ENCODE data around the gene ARPC2.

The ARPC2 gene

DNA sequence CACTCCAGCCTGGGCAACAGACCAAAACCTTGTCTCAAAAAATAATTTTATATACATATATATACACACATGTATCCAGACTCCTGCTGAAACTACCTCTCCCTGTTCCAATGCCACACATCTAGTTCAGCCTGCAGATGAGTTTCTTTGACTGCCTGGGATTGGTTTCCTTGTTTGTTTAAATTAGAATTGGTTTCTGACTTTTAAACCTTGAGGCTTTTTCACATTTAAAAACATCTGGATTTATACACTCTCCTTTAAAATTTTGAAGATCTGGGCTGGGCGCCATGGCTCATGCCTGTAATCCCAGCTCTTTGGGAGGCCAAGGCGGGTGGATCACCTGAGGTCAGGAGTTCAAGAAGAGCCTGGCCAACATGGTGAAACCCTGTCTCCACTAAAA lies 28.5 kb upstream of the ARPC2 start:
- Histone ChIP-seq H3K4me3 (ENCODE audit: control insufficient read depth in 1 of 7, extremely low read depth in 1 of 7, insufficient read depth in 4 of 7, low read depth in 2 of 7, low read length in 6 of 7) (no peak overlapping the region), H3K4me1 (ENCODE audit: control extremely low read depth in 1 of 4, control insufficient read depth in 4 of 4, insufficient read depth in 4 of 4, low read length in 3 of 4) (peaks cover 2 to 20% (median 10%) of the 10 kb centered on the region in 4 experiments), H3K36me3 (ENCODE audit: control insufficient read depth in 4 of 4, insufficient read depth in 4 of 4, low read length in 3 of 4) (no peaks in the 10 kb centered on the region), H3K9me3 (ENCODE audit: control extremely low read depth in 1 of 5, control insufficient read depth in 4 of 5, insufficient read depth in 2 of 5, low read depth in 1 of 5, low read length in 4 of 5) (no peaks in the 10 kb centered on the region), H3K27ac (ENCODE audit: insufficient read depth in 1 of 2, low read depth in 1 of 2, low read length in 2 of 2, poor library complexity in 1 of 2, severe bottlenecking in 2 of 2) (no peak overlapping the region), H3K27me3 (replicated peaks in 2 of 5; ENCODE audit: control insufficient read depth in 4 of 5, insufficient read depth in 5 of 5, low read length in 4 of 5) (peaks cover 0 to 4% (median 0%) of the 10 kb centered on the region in 5 experiments)
- no peak for DNase-seq
- CTCF ChIA-PET = interaction anchor here (0.6 to 2.2 kb wide), 10 partner anchors 20 to 179 kb away, joined by 3 to 11 read pairs (median 4); partner anchors contain the start of genes CXCR1 and GPBAR1
- 100% methylated on average over 2 of the region's 2 CpGs for WGBS (ENCODE audit: insufficient coverage)
- POLR2A ChIA-PET = no interaction called here

DNA sequence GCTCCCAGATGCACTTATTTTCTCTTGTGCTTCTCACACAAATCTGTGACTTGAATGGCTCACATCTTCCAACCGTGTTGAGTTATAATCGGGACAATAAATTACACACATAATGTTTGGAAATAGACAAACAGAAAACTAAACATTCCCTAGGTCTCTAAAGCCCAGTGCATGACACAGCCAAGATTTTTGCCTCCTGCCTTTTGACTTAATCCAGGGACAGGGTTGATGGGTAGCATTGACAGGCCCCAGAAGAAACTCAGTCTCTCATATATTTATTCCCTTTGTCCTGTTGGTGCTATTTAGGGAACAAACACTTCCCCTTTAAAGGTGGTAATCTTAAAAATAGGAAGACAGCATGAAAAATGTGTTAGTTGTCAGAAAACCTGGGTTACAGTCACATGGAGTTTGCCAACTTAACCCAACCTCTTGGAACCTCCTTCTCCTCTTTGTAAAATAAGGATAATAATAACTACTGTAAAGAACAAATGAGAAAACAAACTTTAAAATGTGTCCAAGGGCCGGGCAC lies 24.0 kb upstream of the ARPC2 start:
- Histone ChIP-seq H3K36me3 (ENCODE audit: control insufficient read depth in 4 of 4, insufficient read depth in 4 of 4, low read length in 3 of 4) (no peaks in the 10 kb centered on the region), H3K4me3 (ENCODE audit: control insufficient read depth in 1 of 7, extremely low read depth in 1 of 7, insufficient read depth in 4 of 7, low read depth in 2 of 7, low read length in 6 of 7) (no peak overlapping the region), H3K9me3 (ENCODE audit: control extremely low read depth in 1 of 5, control insufficient read depth in 4 of 5, insufficient read depth in 2 of 5, low read depth in 1 of 5, low read length in 4 of 5) (no peaks in the 10 kb centered on the region), H3K4me1 (ENCODE audit: control extremely low read depth in 1 of 4, control insufficient read depth in 4 of 4, insufficient read depth in 4 of 4, low read length in 3 of 4) (peaks cover 0 to 15% (median 5%) of the 10 kb centered on the region in 4 experiments), H3K27me3 (replicated peaks in 2 of 5; ENCODE audit: control insufficient read depth in 4 of 5, insufficient read depth in 5 of 5, low read length in 4 of 5) (no peaks in the 10 kb centered on the region), H3K27ac (ENCODE audit: insufficient read depth in 1 of 2, low read depth in 1 of 2, low read length in 2 of 2, poor library complexity in 1 of 2, severe bottlenecking in 2 of 2) (no peak overlapping the region)
- peak in 2 of 3 donors; percentile 28 to 49 for DNase-seq
- ChIA-PET CTCF (no interaction called here), POLR2A (no interaction called here)
- WGBS (ENCODE audit: insufficient coverage) = no CpG with 5 or more reads among the region's 3 CpGs

DNA sequence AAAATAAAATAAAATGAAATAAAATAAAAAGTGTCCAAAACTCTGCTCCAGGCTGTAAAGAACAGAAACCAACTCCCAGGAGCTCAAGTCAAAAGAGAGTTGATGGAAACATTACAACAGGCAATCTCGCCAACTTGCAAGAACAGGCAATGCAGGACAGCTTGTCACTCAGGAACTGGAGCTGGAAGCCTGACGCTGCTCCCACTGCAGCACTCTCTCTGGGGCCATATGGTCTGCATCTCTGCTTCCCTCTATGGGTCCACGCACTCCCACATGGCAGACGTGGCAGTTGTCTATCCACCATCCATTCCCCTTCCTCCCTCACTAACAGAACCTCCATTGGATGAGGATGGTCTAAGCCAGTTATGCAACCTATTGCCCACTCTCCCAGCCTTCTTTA lies 23.3 kb upstream of the ARPC2 start:
- Histone ChIP-seq H3K9me3 (ENCODE audit: control extremely low read depth in 1 of 5, control insufficient read depth in 4 of 5, insufficient read depth in 2 of 5, low read depth in 1 of 5, low read length in 4 of 5) (no peaks in the 10 kb centered on the region), H3K27me3 (replicated peaks in 2 of 5; ENCODE audit: control insufficient read depth in 4 of 5, insufficient read depth in 5 of 5, low read length in 4 of 5) (no peaks in the 10 kb centered on the region), H3K36me3 (ENCODE audit: control insufficient read depth in 4 of 4, insufficient read depth in 4 of 4, low read length in 3 of 4) (no peaks in the 10 kb centered on the region), H3K4me3 (ENCODE audit: control insufficient read depth in 1 of 7, extremely low read depth in 1 of 7, insufficient read depth in 4 of 7, low read depth in 2 of 7, low read length in 6 of 7) (no peak overlapping the region), H3K4me1 (ENCODE audit: control extremely low read depth in 1 of 4, control insufficient read depth in 4 of 4, insufficient read depth in 4 of 4, low read length in 3 of 4) (peaks cover 0 to 15% (median 5%) of the 10 kb centered on the region in 4 experiments), H3K27ac (ENCODE audit: insufficient read depth in 1 of 2, low read depth in 1 of 2, low read length in 2 of 2, poor library complexity in 1 of 2, severe bottlenecking in 2 of 2) (no peak overlapping the region)
- 96% methylated on average over 4 of the region's 4 CpGs for WGBS (ENCODE audit: insufficient coverage)
- no peak for DNase-seq
- POLR2A ChIA-PET = no interaction called here
- CTCF ChIA-PET = interaction anchor here (1.0 kb wide), 1 partner anchor 51 kb away, joined by 3 read pairs; no protein-coding TSS in a partner anchor

DNA sequence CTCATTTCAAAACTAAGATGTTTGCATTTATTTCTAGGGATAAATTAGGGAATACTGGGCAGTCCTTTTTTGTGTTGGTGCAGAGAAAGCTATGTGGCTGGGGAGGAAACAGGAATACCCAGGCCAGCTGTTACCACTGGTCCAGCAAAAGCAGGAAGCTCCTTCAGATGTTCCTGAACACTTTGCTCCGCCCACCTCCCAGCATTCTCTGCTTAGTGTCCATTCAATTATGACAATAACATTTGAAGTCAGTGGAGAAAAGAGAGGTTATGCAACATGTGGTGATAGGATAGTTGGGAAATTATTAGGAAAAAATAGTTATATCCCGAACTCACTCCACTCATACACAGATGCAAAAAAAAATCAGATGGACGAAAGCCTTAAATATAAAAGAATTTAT lies 22.1 kb upstream of the ARPC2 start:
- ChIA-PET CTCF (interaction anchor here (1.5 kb wide), 1 partner anchor 10 kb away, joined by 3 read pairs; no protein-coding TSS in a partner anchor), POLR2A (no interaction called here)
- H3K36me3 ChIP-seq (ENCODE audit: control insufficient read depth in 4 of 4, insufficient read depth in 4 of 4, low read length in 3 of 4) = no peaks in the 10 kb centered on the region
- H3K9me3 ChIP-seq (ENCODE audit: control extremely low read depth in 1 of 5, control insufficient read depth in 4 of 5, insufficient read depth in 2 of 5, low read depth in 1 of 5, low read length in 4 of 5) = no peaks in the 10 kb centered on the region
- DNase-seq = no peak
- H3K27me3 ChIP-seq (replicated peaks in 2 of 5; ENCODE audit: control insufficient read depth in 4 of 5, insufficient read depth in 5 of 5, low read length in 4 of 5) = no peaks in the 10 kb centered on the region
- peaks cover 0 to 15% (median 5%) of the 10 kb centered on the region in 4 experiments for H3K4me1 ChIP-seq (ENCODE audit: control extremely low read depth in 1 of 4, control insufficient read depth in 4 of 4, insufficient read depth in 4 of 4, low read length in 3 of 4)
- no peak overlapping the region for H3K4me3 ChIP-seq (ENCODE audit: control insufficient read depth in 1 of 7, extremely low read depth in 1 of 7, insufficient read depth in 4 of 7, low read depth in 2 of 7, low read length in 6 of 7)
- H3K27ac ChIP-seq (ENCODE audit: insufficient read depth in 1 of 2, low read depth in 1 of 2, low read length in 2 of 2, poor library complexity in 1 of 2, severe bottlenecking in 2 of 2) = no peak overlapping the region
- WGBS (ENCODE audit: insufficient coverage) = no CpG with 5 or more reads among the region's 3 CpGs

DNA sequence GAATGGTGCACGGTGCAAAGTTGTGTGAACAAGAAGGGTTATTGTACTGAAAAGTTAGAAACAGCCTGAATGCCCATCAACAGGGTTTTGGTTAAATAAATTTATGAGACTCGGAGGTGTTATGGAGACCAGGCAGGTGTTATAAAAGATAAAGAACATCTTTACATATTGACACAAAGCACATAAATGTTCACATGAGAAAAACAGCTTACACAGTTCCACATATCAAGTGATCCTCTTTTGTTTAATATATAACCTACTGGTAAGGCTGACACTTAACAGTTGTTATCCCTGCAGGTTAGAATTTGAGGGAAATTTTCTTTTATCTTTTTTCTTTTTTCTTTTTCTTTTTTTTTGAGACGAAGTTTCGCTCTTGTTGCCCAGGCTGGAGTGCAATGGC lies 20.0 kb upstream of the ARPC2 start:
- WGBS (ENCODE audit: insufficient coverage) = 94% methylated on average over 3 of the region's 4 CpGs
- H3K27ac ChIP-seq (ENCODE audit: insufficient read depth in 1 of 2, low read depth in 1 of 2, low read length in 2 of 2, poor library complexity in 1 of 2, severe bottlenecking in 2 of 2) = no peak overlapping the region
- POLR2A ChIA-PET = no interaction called here
- no peaks in the 10 kb centered on the region for H3K36me3 ChIP-seq (ENCODE audit: control insufficient read depth in 4 of 4, insufficient read depth in 4 of 4, low read length in 3 of 4)
- no peaks in the 10 kb centered on the region for H3K27me3 ChIP-seq (replicated peaks in 2 of 5; ENCODE audit: control insufficient read depth in 4 of 5, insufficient read depth in 5 of 5, low read length in 4 of 5)
- no peaks in the 10 kb centered on the region for H3K9me3 ChIP-seq (ENCODE audit: control extremely low read depth in 1 of 5, control insufficient read depth in 4 of 5, insufficient read depth in 2 of 5, low read depth in 1 of 5, low read length in 4 of 5)
- DNase-seq = no peak
- CTCF ChIA-PET = no interaction called here
- peaks cover 0 to 15% (median 5%) of the 10 kb centered on the region in 4 experiments for H3K4me1 ChIP-seq (ENCODE audit: control extremely low read depth in 1 of 4, control insufficient read depth in 4 of 4, insufficient read depth in 4 of 4, low read length in 3 of 4)
- H3K4me3 ChIP-seq (ENCODE audit: control insufficient read depth in 1 of 7, extremely low read depth in 1 of 7, insufficient read depth in 4 of 7, low read depth in 2 of 7, low read length in 6 of 7) = no peak overlapping the region

DNA sequence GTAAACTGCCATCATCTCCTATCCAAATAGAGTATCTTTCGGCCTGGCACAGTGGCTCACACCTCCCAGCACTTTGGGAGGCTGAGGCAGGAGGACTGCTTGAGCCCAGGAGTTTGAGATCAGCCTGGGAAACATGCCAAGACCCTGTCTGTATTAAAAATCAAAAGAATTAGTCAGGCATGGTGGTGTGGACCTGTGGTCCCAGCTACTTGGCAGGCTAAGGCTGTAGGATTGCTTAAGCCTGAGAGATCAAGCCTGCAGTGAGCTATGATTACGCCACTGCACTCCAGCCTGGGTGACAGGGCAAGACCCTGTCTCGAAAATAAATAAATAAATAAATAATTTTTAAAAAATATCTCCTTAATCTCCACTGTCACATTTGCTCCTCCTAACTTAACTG lies 14.7 kb upstream of the ARPC2 start:
- DNase-seq = no peak
- POLR2A ChIA-PET = no interaction called here
- Histone ChIP-seq H3K4me3 (ENCODE audit: control insufficient read depth in 1 of 7, extremely low read depth in 1 of 7, insufficient read depth in 4 of 7, low read depth in 2 of 7, low read length in 6 of 7) (no peak overlapping the region), H3K9me3 (ENCODE audit: control extremely low read depth in 1 of 5, control insufficient read depth in 4 of 5, insufficient read depth in 2 of 5, low read depth in 1 of 5, low read length in 4 of 5) (no peaks in the 10 kb centered on the region), H3K27ac (ENCODE audit: insufficient read depth in 1 of 2, low read depth in 1 of 2, low read length in 2 of 2, poor library complexity in 1 of 2, severe bottlenecking in 2 of 2) (no peak overlapping the region), H3K4me1 (ENCODE audit: control extremely low read depth in 1 of 4, control insufficient read depth in 4 of 4, insufficient read depth in 4 of 4, low read length in 3 of 4) (no peaks in the 10 kb centered on the region), H3K36me3 (ENCODE audit: control insufficient read depth in 4 of 4, insufficient read depth in 4 of 4, low read length in 3 of 4) (no peaks in the 10 kb centered on the region), H3K27me3 (replicated peaks in 2 of 5; ENCODE audit: control insufficient read depth in 4 of 5, insufficient read depth in 5 of 5, low read length in 4 of 5) (no peaks in the 10 kb centered on the region)
- CTCF ChIA-PET = interaction anchor here (1.2 to 1.3 kb wide), 2 partner anchors 13 to 15 kb away, joined by 4 to 5 read pairs; no protein-coding TSS in a partner anchor
- WGBS (ENCODE audit: insufficient coverage) = 86% methylated on average over 1 of the region's 3 CpGs

DNA sequence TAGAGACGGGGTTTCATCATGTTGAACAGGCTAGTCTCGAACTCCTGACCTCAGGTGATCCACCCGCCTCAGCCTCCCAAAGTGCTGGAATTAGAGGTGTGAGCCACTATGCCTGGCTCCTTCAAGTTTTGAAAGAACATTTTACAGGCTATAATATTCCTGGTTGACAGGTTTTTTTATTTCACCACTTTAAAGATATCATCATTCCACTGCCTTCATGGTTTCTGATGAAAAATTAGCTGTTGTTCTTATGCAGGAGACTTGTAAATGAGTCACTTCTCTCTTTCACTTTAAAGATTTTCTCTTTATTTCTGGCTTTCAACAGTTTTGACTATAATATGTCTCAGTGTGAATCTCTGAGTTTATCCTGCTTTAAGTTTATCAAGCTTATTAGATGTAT lies 7.9 kb upstream of the ARPC2 start:
- ChIA-PET POLR2A (no interaction called here), CTCF (interaction anchor here (0.8 kb wide), 1 partner anchor 10 kb away, joined by 3 read pairs; no protein-coding TSS in a partner anchor)
- WGBS (ENCODE audit: insufficient coverage) = 100% methylated on average over 3 of the region's 3 CpGs
- Histone ChIP-seq H3K4me1 (ENCODE audit: control extremely low read depth in 1 of 4, control insufficient read depth in 4 of 4, insufficient read depth in 4 of 4, low read length in 3 of 4) (no peaks in the 10 kb centered on the region), H3K36me3 (ENCODE audit: control insufficient read depth in 4 of 4, insufficient read depth in 4 of 4, low read length in 3 of 4) (no peaks in the 10 kb centered on the region), H3K27me3 (replicated peaks in 2 of 5; ENCODE audit: control insufficient read depth in 4 of 5, insufficient read depth in 5 of 5, low read length in 4 of 5) (no peaks in the 10 kb centered on the region), H3K9me3 (ENCODE audit: control extremely low read depth in 1 of 5, control insufficient read depth in 4 of 5, insufficient read depth in 2 of 5, low read depth in 1 of 5, low read length in 4 of 5) (peaks cover 2 to 15% (median 7%) of the 10 kb centered on the region in 5 experiments), H3K4me3 (ENCODE audit: control insufficient read depth in 1 of 7, extremely low read depth in 1 of 7, insufficient read depth in 4 of 7, low read depth in 2 of 7, low read length in 6 of 7) (no peak overlapping the region), H3K27ac (ENCODE audit: insufficient read depth in 1 of 2, low read depth in 1 of 2, low read length in 2 of 2, poor library complexity in 1 of 2, severe bottlenecking in 2 of 2) (no peak overlapping the region)
- no peak for DNase-seq
